UCSD-AML1 (cell line): ENCODE measurements around the gene TVP23A.
"Not testable (repeated sequence)": the region's sequence is repeated elsewhere in the genome, so short reads cannot be mapped to it uniquely, and the experiment has no call there.

Source experiments
- DNase-seq: peaks from one replicate; lab custom pipeline; 2025; ENCODE audit not compliant: unreplicated experiment; lab: John Stamatoyannopoulos, UW

TVP23A gene

GRCh38 chr16:10836174-10836853 lies 17.7 kb upstream of the TVP23A start:
- no peak for DNase-seq

- no peak for DNase-seq
Observed at GRCh38 chr16:10835281-10835931, 16.8 kb upstream of the TVP23A start.

GRCh38 chr16:10834766-10835165 lies 16.2 kb upstream of the TVP23A start:
- DNase-seq = no peak

GRCh38 chr16:10834130-10834529 lies 15.5 kb upstream of the TVP23A start:
- no peak for DNase-seq

- DNase-seq = no peak
Observed at GRCh38 chr16:10833271-10833670, 14.7 kb upstream of the TVP23A start.

- no peak for DNase-seq
Observed at GRCh38 chr16:10831894-10832886, 13.6 kb upstream of the TVP23A start.

GRCh38 chr16:10830240-10830639 lies 11.6 kb upstream of the TVP23A start:
- not testable (repeated sequence) for DNase-seq

- not testable (repeated sequence) for DNase-seq
Observed at GRCh38 chr16:10829390-10830098, 10.9 kb upstream of the TVP23A start.

GRCh38 chr16:10828851-10829366 lies 10.3 kb upstream of the TVP23A start:
- peak; percentile 39 for DNase-seq

- no peak for DNase-seq
Observed at GRCh38 chr16:10827691-10828341, 9.2 kb upstream of the TVP23A start.

- no peak for DNase-seq
Observed at GRCh38 chr16:10824111-10824893, 5.7 kb upstream of the TVP23A start.

- DNase-seq = no peak
Observed at GRCh38 chr16:10822702-10823101, 4.1 kb upstream of the TVP23A start.

- DNase-seq = no peak
Observed at GRCh38 chr16:10820546-10820945, 2.0 kb upstream of the TVP23A start.

- no peak for DNase-seq
Observed at GRCh38 chr16:10817514-10817913, 1.1 kb downstream of the TVP23A start.

- no peak for DNase-seq
Observed at GRCh38 chr16:10813099-10813455, 5.5 kb downstream of the TVP23A start.

GRCh38 chr16:10812312-10813098 lies 6.1 kb downstream of the TVP23A start:
- no peak for DNase-seq

- DNase-seq = no peak
Observed at GRCh38 chr16:10809706-10810105, 8.9 kb downstream of the TVP23A start.

- DNase-seq = no peak
Observed at GRCh38 chr16:10808850-10809249, 9.7 kb downstream of the TVP23A start.

GRCh38 chr16:10808218-10808617 lies 10.4 kb downstream of the TVP23A start:
- DNase-seq = no peak
